Neuronal stem cell (in vitro differentiated cells): ENCODE data around the gene RAD9A.

Experiments
- DNase-seq: peaks from one replicate; pipeline ENCODE4 v3.0.0-alpha.2; 2013; ENCODE audit warnings: low spot score
- H2AFZ ChIP-seq: one replicate; pipeline ENCODE4 v1.6.1; 2013; ENCODE audit warnings: mild to moderate bottlenecking, low read length, inconsistent platforms
- H2AK5ac ChIP-seq: 2 replicates; pipeline ENCODE4 v1.6.1; 2013; ENCODE audit warnings: low read depth, mild to moderate bottlenecking, inconsistent platforms, low read length, moderate library complexity, mixed read lengths
- H2BK120ac ChIP-seq: 2 replicates; pipeline ENCODE4 v1.6.1; 2013; ENCODE audit warnings: low read depth, mild to moderate bottlenecking, inconsistent platforms, low read length, moderate library complexity, mixed read lengths
- H2BK12ac ChIP-seq: one replicate; pipeline ENCODE4 v1.6.1; 2013; ENCODE audit warnings: low read length, inconsistent platforms
- H2BK15ac ChIP-seq: 2 replicates; pipeline ENCODE4 v1.6.1; 2013; ENCODE audit warnings: mild to moderate bottlenecking, low read length, inconsistent platforms, mixed read lengths
- H2BK5ac ChIP-seq: one replicate; pipeline ENCODE4 v1.6.1; 2013; ENCODE audit warnings: inconsistent platforms, mild to moderate bottlenecking, low read length, moderate library complexity
- H3K14ac ChIP-seq: one replicate; pipeline ENCODE4 v1.6.1; 2013; ENCODE audit warnings: low read length, inconsistent platforms
- H3K18ac ChIP-seq: 2 replicates; pipeline ENCODE4 v1.6.1; 2013; ENCODE audit warnings: low read length, inconsistent platforms
- H3K23ac ChIP-seq: 2 replicates; pipeline ENCODE4 v1.6.1; 2013; ENCODE audit warnings: low read depth, mild to moderate bottlenecking, mixed read lengths, low read length, inconsistent platforms; ENCODE audit not compliant: poor library complexity
- H3K27ac ChIP-seq: replicated peaks from 3 replicates; pipeline ENCODE4 v1.5.1; 2013; ENCODE audit warnings: low read length, inconsistent platforms
- H3K27me3 ChIP-seq, 3 experiments: 2 replicates each; pipeline ENCODE4 v1.6.1; 2013; ENCODE audit warnings: low read length in 3 of 3, mild to moderate bottlenecking in 2 of 3, inconsistent platforms in 1 of 3, low read depth in 1 of 3, mixed read lengths in 1 of 3, moderate library complexity in 1 of 3; ENCODE audit not compliant: control insufficient read depth in 3 of 3, insufficient read depth in 3 of 3
- H3K36me3 ChIP-seq, 2 donors: replicated peaks in 1 of 2; 2 replicates each; pipeline ENCODE4 v1.6.1; 2013; ENCODE audit warnings: low read length in 2 of 2; ENCODE audit not compliant: control insufficient read depth in 2 of 2, insufficient read depth in 2 of 2
- H3K4ac ChIP-seq: 2 replicates; pipeline ENCODE4 v1.6.1; 2013; ENCODE audit warnings: inconsistent platforms, mild to moderate bottlenecking, low read length, moderate library complexity
- H3K4me1 ChIP-seq, 2 donors: 1 replicate in 1 of 2; 2 replicates in 1 of 2; pipeline ENCODE4 v1.6.1; 2013; ENCODE audit warnings: low read length in 2 of 2, low read depth in 1 of 2; ENCODE audit not compliant: control insufficient read depth in 2 of 2, insufficient read depth in 1 of 2
- H3K4me2 ChIP-seq: one replicate; pipeline ENCODE4 v1.6.1; 2013; ENCODE audit warnings: mild to moderate bottlenecking, low read length, inconsistent platforms; ENCODE audit not compliant: insufficient read depth, poor library complexity, severe bottlenecking
- H3K4me3 ChIP-seq, 2 donors: 2 replicates each; pipeline ENCODE4 v1.5.1; 2013; ENCODE audit warnings: low read length in 2 of 2, mild to moderate bottlenecking in 2 of 2, inconsistent platforms in 1 of 2, moderate library complexity in 1 of 2
- H3K79me1 ChIP-seq: one replicate; pipeline ENCODE4 v1.6.1; 2013; ENCODE audit warnings: low read depth, mild to moderate bottlenecking, inconsistent platforms, low read length, moderate library complexity
- H3K9ac ChIP-seq: one replicate; pipeline ENCODE4 v1.6.1; 2013; ENCODE audit warnings: mild to moderate bottlenecking, low read depth, low read length, inconsistent platforms; ENCODE audit not compliant: poor library complexity
- H3K9me3 ChIP-seq, 2 donors: replicated peaks in 1 of 2; 2 replicates each; pipeline versions ENCODE3 to v1.6.1; 2013; ENCODE audit warnings: low read length in 2 of 2, mild to moderate bottlenecking in 2 of 2, inconsistent platforms in 1 of 2, low read depth in 1 of 2, mixed read lengths in 1 of 2, moderate library complexity in 1 of 2; ENCODE audit not compliant: control insufficient read depth in 2 of 2, insufficient read depth in 1 of 2
- H4K8ac ChIP-seq: one replicate; pipeline ENCODE4 v1.6.1; 2013; ENCODE audit warnings: low read depth, mild to moderate bottlenecking, inconsistent platforms, low read length, moderate library complexity
- H4K91ac ChIP-seq: one replicate; pipeline ENCODE4 v1.6.1; 2013; ENCODE audit warnings: low read length, low read depth, mild to moderate bottlenecking, inconsistent platforms; ENCODE audit not compliant: poor library complexity
- WGBS, 2 donors: extraction: QIAGEN DNeasy Blood & Tissue Kit; methylation state at CpG; one replicate each; pipeline ENCODE4 v1.1.7; 2013; ENCODE audit warnings: missing lambda C conversion rate in 2 of 2, mixed read lengths in 1 of 2; ENCODE audit not compliant: insufficient read length in 2 of 2, insufficient replicate concordance in 1 of 2; ENCODE audit errors: extremely low coverage in 2 of 2; 5-methylcytosine and 5-hydroxymethylcytosine counted together

Gene RAD9A

GRCh38 chr11:67432655-67433349 is 41.0 kb downstream of the RAD9A start:
- Histone ChIP-seq H4K91ac (no peak overlapping the region), H3K36me3 (peaks cover 34 to 70% of the 10 kb centered on the region in 2 donors)

GRCh38 chr11:67433536-67434394 is 42.0 kb downstream of the RAD9A start:
- no peak overlapping the region for H3K14ac ChIP-seq
- H2AK5ac ChIP-seq = peak overlapping the region; percentile 13
- peaks cover 34 to 74% of the 10 kb centered on the region in 2 donors for H3K36me3 ChIP-seq
- H3K79me1 ChIP-seq = peaks cover 5% of the 10 kb centered on the region
- H3K4me1 ChIP-seq = peaks cover 5 to 7% of the 10 kb centered on the region in 2 donors
- H3K27ac ChIP-seq = no peak overlapping the region
- no peak overlapping the region for H3K4me2 ChIP-seq
- no peak overlapping the region for H3K18ac ChIP-seq
- H3K9me3 ChIP-seq = no peaks in the 10 kb centered on the region
- no peaks in the 10 kb centered on the region for H3K27me3 ChIP-seq
- H3K9ac ChIP-seq = peak overlapping the region; percentile 44
- H4K8ac ChIP-seq = no peak overlapping the region
- H2BK15ac ChIP-seq = no peak overlapping the region
- H4K91ac ChIP-seq = no peak overlapping the region
- H2AFZ ChIP-seq = no peak overlapping the region
- no peak for DNase-seq
- no peak overlapping the region for H3K4me3 ChIP-seq
- no CpG with 5 or more reads among the region's 22 CpGs for WGBS, 2 donors
- no peak overlapping the region for H3K23ac ChIP-seq
- peak overlapping the region; percentile 39 for H2BK5ac ChIP-seq
- H2BK12ac ChIP-seq = no peak overlapping the region
- no peak overlapping the region for H2BK120ac ChIP-seq
- H3K4ac ChIP-seq = no peak overlapping the region

More at GRCh38 chr11:67432655-67433349, 41.0 kb downstream of the RAD9A start:
- Histone ChIP-seq H2AFZ (no peak overlapping the region), H3K18ac (no peak overlapping the region), H3K14ac (no peak overlapping the region), H4K8ac (no peak overlapping the region), H3K79me1 (peaks cover 7% of the 10 kb centered on the region), H2AK5ac (no peak overlapping the region), H3K4ac (no peak overlapping the region), H3K4me3 (no peak overlapping the region), H2BK5ac (no peak overlapping the region), H2BK120ac (no peak overlapping the region), H3K23ac (no peak overlapping the region), H3K4me1 (peaks cover 6 to 10% of the 10 kb centered on the region in 2 donors), H3K27ac (no peak overlapping the region), H3K9me3 (no peaks in the 10 kb centered on the region), H3K9ac (peak overlapping the region; percentile 44), H2BK12ac (no peak overlapping the region), H3K27me3 (no peaks in the 10 kb centered on the region), H2BK15ac (no peak overlapping the region), H3K4me2 (no peak overlapping the region)
- no CpG with 5 or more reads among the region's 22 CpGs for WGBS, 2 donors
- DNase-seq = no peak

GRCh38 chr11:67434395-67434881 is 42.7 kb downstream of the RAD9A start:
- Histone ChIP-seq H2BK120ac (no peak overlapping the region), H2AK5ac (peak overlapping the region; percentile 13), H3K9me3 (no peaks in the 10 kb centered on the region), H4K8ac (no peak overlapping the region), H3K9ac (peak overlapping the region; percentile 44), H3K18ac (no peak overlapping the region), H2BK15ac (no peak overlapping the region), H3K79me1 (peaks cover 2% of the 10 kb centered on the region), H2BK5ac (peak overlapping the region; percentile 35), H3K36me3 (peaks cover 37 to 78% of the 10 kb centered on the region in 2 donors), H2AFZ (no peak overlapping the region), H3K4me2 (no peak overlapping the region), H3K27me3 (peaks cover 0 to under 1% (median 0%) of the 10 kb centered on the region in 3 experiments), H3K4me3 (no peak overlapping the region), H2BK12ac (peak overlapping the region; percentile 73), H3K4me1 (peaks cover under 1 to 1% of the 10 kb centered on the region in 2 donors), H3K4ac (peak overlapping the region; percentile 53), H3K14ac (no peak overlapping the region), H4K91ac (no peak overlapping the region), H3K27ac (no peak overlapping the region), H3K23ac (peak overlapping the region; percentile 31)
- WGBS, 2 donors = no CpG with 5 or more reads among the region's 23 CpGs
- DNase-seq = no peak
